HG02588 (cell line): Measurements from ENCODE around the gene PPP1R3G.
"Not testable (repeated sequence)": the region's sequence is repeated elsewhere in the genome, so short reads cannot be mapped to it uniquely, and the experiment has no call there.

Source experiments
- ATAC-seq: cut with Tn5 transposase; IDR thresholded peaks from one replicate; pipeline ENCODE4 v1.9.1; 2021; ENCODE audit warnings: mild to moderate bottlenecking, moderate library complexity; ENCODE audit not compliant: unreplicated experiment

PPP1R3G gene

GRCh38 chr6:5116243-5116991 lies 31.3 kb downstream of the PPP1R3G start:
- no peak for ATAC-seq

- ATAC-seq = no peak
These were observed 34.2 kb downstream of the PPP1R3G start for GRCh38 chr6:5119090-5119951.

- ATAC-seq = no peak
These were observed 34.9 kb downstream of the PPP1R3G start for GRCh38 chr6:5120011-5120410.

- ATAC-seq = not testable (repeated sequence)
These were observed 35.4 kb downstream of the PPP1R3G start for GRCh38 chr6:5120543-5120942.

- no peak for ATAC-seq
These were observed 36.3 kb downstream of the PPP1R3G start for GRCh38 chr6:5121479-5121878.

- ATAC-seq = no peak
These were observed 36.8 kb downstream of the PPP1R3G start for GRCh38 chr6:5121956-5122355.

- ATAC-seq = no peak
These were observed 37.5 kb downstream of the PPP1R3G start for GRCh38 chr6:5122504-5123112.

GRCh38 chr6:5123296-5124143 lies 38.4 kb downstream of the PPP1R3G start:
- ATAC-seq = no peak

- ATAC-seq = no peak
These were observed 39.4 kb downstream of the PPP1R3G start for GRCh38 chr6:5124526-5124925.

GRCh38 chr6:5125152-5126006 lies 40.2 kb downstream of the PPP1R3G start:
- ATAC-seq = no peak

GRCh38 chr6:5126214-5126613 lies 41.1 kb downstream of the PPP1R3G start:
- no peak for ATAC-seq

GRCh38 chr6:5127106-5127687 lies 42.1 kb downstream of the PPP1R3G start:
- ATAC-seq = no peak

GRCh38 chr6:5128351-5128750 lies 43.2 kb downstream of the PPP1R3G start:
- no peak for ATAC-seq

- ATAC-seq = no peak
These were observed 45.2 kb downstream of the PPP1R3G start for GRCh38 chr6:5130135-5130866.

GRCh38 chr6:5132731-5133130 lies 47.6 kb downstream of the PPP1R3G start:
- peak; percentile 89 for ATAC-seq

GRCh38 chr6:5133943-5134342 lies 48.8 kb downstream of the PPP1R3G start:
- no peak for ATAC-seq

GRCh38 chr6:5135788-5136376 lies 50.7 kb downstream of the PPP1R3G start:
- ATAC-seq = no peak

GRCh38 chr6:5136851-5137250 lies 51.7 kb downstream of the PPP1R3G start:
- no peak for ATAC-seq
